MCF 10A (cell line): Measurements from ENCODE around the gene MLKL. TPM values are rescaled to one million over a fixed set of nuclear protein-coding genes. Genes with fewer than 3 reads are reported as not detected.

Experiments
- BruUV-seq: library from RNA; stranded (reverse); fragments of 400-500 nt; replicated peaks from 2 replicates; lab custom pipeline; 2021; lab: Mats Ljungman, UMichigan
- CTCF ChIA-PET: fragments of 300-600 bp; sonication (Branson Sonifier 250); formaldehyde crosslinking; extraction: SDS; loops from one replicate; lab custom pipeline; 2021; ENCODE audit warnings: antibody characterized with exemption, inconsistent platforms; lab: Yijun Ruan, JAX
- POLR2A ChIA-PET: fragments of 300-600, 350-650 bp; sonication (Branson Sonifier 250); formaldehyde crosslinking; extraction: SDS; loops from one replicate; lab custom pipeline; 2020; ENCODE audit warnings: antibody characterized with exemption, inconsistent platforms; lab: Yijun Ruan, JAX
- DNase-seq: peaks from one replicate; pipeline ENCODE4 v3.0.0-alpha.2; 2018; ENCODE audit not compliant: unreplicated experiment
- H3K27ac Mint-ChIP-seq: one replicate; pipeline ENCODE4 v1.8.0; 2022; ENCODE audit warnings: mild to moderate bottlenecking, low read depth, mixed read lengths; ENCODE audit not compliant: unreplicated experiment
- H3K27me3 Mint-ChIP-seq: one replicate; pipeline ENCODE4 v1.8.0; 2022; ENCODE audit warnings: mixed read lengths; ENCODE audit not compliant: insufficient read depth, unreplicated experiment
- H3K36me3 Mint-ChIP-seq: one replicate; pipeline ENCODE4 v1.8.0; 2022; ENCODE audit warnings: mild to moderate bottlenecking, moderate library complexity, mixed read lengths; ENCODE audit not compliant: insufficient read depth, unreplicated experiment
- H3K4me1 Mint-ChIP-seq: one replicate; pipeline ENCODE4 v1.8.0; 2022; ENCODE audit warnings: mixed read lengths; ENCODE audit not compliant: insufficient read depth, unreplicated experiment
- H3K4me3 Mint-ChIP-seq: one replicate; pipeline ENCODE4 v1.8.0; 2022; ENCODE audit warnings: mild to moderate bottlenecking, moderate library complexity, mixed read lengths; ENCODE audit not compliant: unreplicated experiment
- H3K9me3 Mint-ChIP-seq: one replicate; pipeline ENCODE4 v1.8.0; 2022; ENCODE audit warnings: mixed read lengths; ENCODE audit not compliant: unreplicated experiment
- CTCF ChIP-seq: fragments of 200-600 bp; IDR thresholded peaks from one replicate; pipeline ENCODE4 v1.8.0; 2022; ENCODE audit warnings: antibody characterized with exemption, mild to moderate bottlenecking; ENCODE audit not compliant: unreplicated experiment
- intact Hi-C: fragments of 100-400 bp; cut with micrococcal nuclease; formaldehyde crosslinking; loops from 2 replicates; pipeline ENCODE4 v1.14.1; 2022
- total RNA-seq: library from RNA; stranded (reverse); gene quantifications from 2 replicates; pipeline ENCODE4 v1.2.3, GENCODE V29; 2022

The MLKL gene
- total RNA-seq, 1 experiment from 2014 or later = 14.2 TPM

- no peak for DNase-seq
- CTCF ChIA-PET = interaction anchor here (2.5 kb wide), 1 partner anchor 31 kb away, joined by 6 read pairs; no protein-coding TSS in a partner anchor
- no peaks in the 10 kb centered on the region for H3K9me3 Mint-ChIP-seq
- H3K27ac Mint-ChIP-seq = peak overlapping the region; percentile 16
- POLR2A ChIA-PET = no interaction called here
- no peaks in the 10 kb centered on the region for H3K4me1 Mint-ChIP-seq
- no TSS peak for BruUV-seq
- TF ChIP-seq CTCF = no peak
- peaks cover 53% of the 10 kb centered on the region for H3K36me3 Mint-ChIP-seq
- intact Hi-C loops = no loop called here
- no peaks in the 10 kb centered on the region for H3K27me3 Mint-ChIP-seq
- H3K4me3 Mint-ChIP-seq = no peak overlapping the region
Measured at GRCh38 chr16:74682556-74682955, 18.1 kb downstream of the MLKL start.

GRCh38 chr16:74680681-74681080, 20.0 kb downstream of the MLKL start:
- CTCF ChIA-PET = interaction anchor here (0.6 to 1.6 kb wide), 2 partner anchors 182 to 226 kb away, joined by 5 to 6 read pairs; no protein-coding TSS in a partner anchor
- H3K27ac Mint-ChIP-seq = no peak overlapping the region
- POLR2A ChIA-PET = interaction anchor here (1.6 kb wide), 1 partner anchor 13 kb away, joined by 3 read pairs; no protein-coding TSS in a partner anchor
- no peak overlapping the region for H3K4me3 Mint-ChIP-seq
- peaks cover 47% of the 10 kb centered on the region for H3K36me3 Mint-ChIP-seq
- H3K9me3 Mint-ChIP-seq = no peaks in the 10 kb centered on the region
- DNase-seq = no peak
- no peak for TF ChIP-seq CTCF
- BruUV-seq = no TSS peak
- intact Hi-C loops = no loop called here
- no peaks in the 10 kb centered on the region for H3K27me3 Mint-ChIP-seq
- H3K4me1 Mint-ChIP-seq = no peaks in the 10 kb centered on the region

GRCh38 chr16:74679983-74680382, 20.7 kb downstream of the MLKL start:
- ChIA-PET POLR2A (interaction anchor here (1.6 kb wide), 1 partner anchor 13 kb away, joined by 3 read pairs; no protein-coding TSS in a partner anchor), CTCF (interaction anchor here (0.7 to 1.6 kb wide), 2 partner anchors 183 to 1444 kb away, joined by 3 to 5 read pairs; no protein-coding TSS in a partner anchor)
- H3K27me3 Mint-ChIP-seq = no peaks in the 10 kb centered on the region
- H3K4me3 Mint-ChIP-seq = no peak overlapping the region
- H3K9me3 Mint-ChIP-seq = no peaks in the 10 kb centered on the region
- no peak for DNase-seq
- no peak for TF ChIP-seq CTCF
- H3K4me1 Mint-ChIP-seq = no peaks in the 10 kb centered on the region
- H3K27ac Mint-ChIP-seq = no peak overlapping the region
- intact Hi-C loops = no loop called here
- BruUV-seq = no TSS peak
- peaks cover 46% of the 10 kb centered on the region for H3K36me3 Mint-ChIP-seq

- no peak for DNase-seq
- peaks cover 46% of the 10 kb centered on the region for H3K36me3 Mint-ChIP-seq
- BruUV-seq = no TSS peak
- ChIA-PET POLR2A (no interaction called here), CTCF (interaction anchor here (0.6 kb wide), 1 partner anchor 1065 kb away, joined by 3 read pairs; no protein-coding TSS in a partner anchor)
- no peaks in the 10 kb centered on the region for H3K9me3 Mint-ChIP-seq
- no peak overlapping the region for H3K27ac Mint-ChIP-seq
- H3K4me3 Mint-ChIP-seq = no peak overlapping the region
- H3K4me1 Mint-ChIP-seq = no peaks in the 10 kb centered on the region
- H3K27me3 Mint-ChIP-seq = no peaks in the 10 kb centered on the region
- TF ChIP-seq CTCF = no peak
- intact Hi-C loops = no loop called here
Measured at GRCh38 chr16:74677868-74678267, 22.8 kb downstream of the MLKL start.
